NCI-H460 (cell line): ENCODE measurements around the gene ABCA4. TPM values are rescaled to one million over a fixed set of nuclear protein-coding genes. Genes with fewer than 3 reads are reported as not detected.
"Not testable (repeated sequence)": the region's sequence is repeated elsewhere in the genome, so short reads cannot be mapped to it uniquely, and the experiment has no call there.

Source experiments
- DNase-seq: peaks from one replicate; pipeline ENCODE4 v3.0.0-alpha.2; 2016; ENCODE audit warnings: low read depth; ENCODE audit errors: extremely low read depth
- total RNA-seq: library from RNA; depleted of rRNA; stranded (reverse); fragments of >200 nt; shearing (Covaris generic); gene quantifications from 2 replicates; pipeline ENCODE4 v1.2.3, GENCODE V29; 2014; rRNA removed

The ABCA4 gene
- total RNA-seq, 1 experiment from 2014 or later, result not detected

GRCh38 chr1:93960641-93961147 lies 160.3 kb downstream of the ABCA4 start:
- DNase-seq, result no peak

DNA sequence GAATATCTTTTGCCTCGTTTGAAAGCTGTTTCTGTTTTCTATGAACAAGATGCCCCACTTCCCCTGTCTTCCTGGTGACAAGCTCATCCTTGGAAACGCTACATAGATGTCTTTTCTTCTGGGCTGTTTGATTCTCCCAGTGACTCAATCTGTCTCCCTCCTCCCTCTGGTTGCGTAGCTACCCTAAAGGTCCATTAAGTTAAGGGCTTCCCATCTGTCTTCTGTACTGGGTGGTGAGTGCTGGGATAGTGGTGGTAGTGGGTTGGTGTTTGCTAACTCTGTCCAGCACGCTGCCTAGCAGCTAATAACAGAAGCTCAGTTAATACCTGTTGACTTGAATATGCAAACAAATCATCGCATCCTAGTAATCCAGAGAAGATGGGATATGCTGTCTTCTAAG lies 161.5 kb downstream of the ABCA4 start:
- DNase-seq, result no peak

DNA sequence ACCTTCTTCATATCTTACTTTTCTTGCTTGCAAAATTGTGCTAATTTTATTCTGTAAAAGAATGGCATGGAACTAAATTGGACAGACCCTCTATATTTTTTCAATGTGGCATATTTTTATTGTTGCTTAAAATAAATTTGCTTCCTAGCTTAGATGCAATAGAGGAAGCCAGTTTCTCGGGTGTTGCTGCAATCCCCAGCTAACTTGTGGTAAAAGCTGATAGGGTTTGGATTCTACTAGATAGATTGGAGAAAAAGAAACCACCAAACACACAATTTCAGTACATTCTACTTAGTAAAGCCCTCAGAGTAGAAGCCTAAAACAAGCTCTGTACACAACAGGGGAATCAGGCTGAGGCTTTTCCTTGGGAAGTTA lies 162.2 kb downstream of the ABCA4 start:
- no peak for DNase-seq

DNA sequence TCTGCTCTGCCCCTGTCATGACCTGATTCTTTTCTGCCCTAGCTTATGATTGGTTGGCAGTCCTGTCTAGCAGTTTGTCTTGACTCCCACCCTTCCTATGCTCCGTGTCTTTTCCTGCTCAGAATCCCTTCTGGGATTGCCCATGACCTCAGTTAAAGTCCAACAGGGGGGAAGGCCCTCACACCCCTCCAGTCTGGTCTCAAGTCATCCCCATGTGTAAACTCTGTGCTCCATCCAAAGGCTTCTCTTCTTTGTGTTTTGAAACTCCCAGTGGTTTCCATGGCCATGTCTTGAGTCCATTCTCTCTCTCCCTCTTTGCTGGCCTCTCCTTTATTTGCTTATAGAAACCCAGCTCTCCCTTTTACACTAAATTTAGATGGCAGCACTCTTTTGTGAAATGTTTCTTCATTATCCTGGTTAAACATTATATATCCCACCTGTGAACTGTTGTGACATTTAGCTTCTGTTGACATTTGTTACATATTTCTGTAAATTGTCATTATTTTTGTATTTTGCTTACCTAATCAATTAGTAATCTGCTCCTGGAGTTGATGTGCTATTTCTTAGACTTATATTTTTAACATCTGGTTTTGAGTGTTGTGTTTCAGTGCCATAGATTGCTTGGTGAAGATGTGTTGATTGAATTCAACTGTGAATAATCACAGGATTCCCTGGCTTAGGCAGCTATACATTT lies 162.8 kb downstream of the ABCA4 start:
- no peak for DNase-seq

- DNase-seq, result no peak
Observed at GRCh38 chr1:93955765-93956164, 165.2 kb downstream of the ABCA4 start.

GRCh38 chr1:93947002-93947686 lies 173.8 kb downstream of the ABCA4 start:
- not testable (repeated sequence) for DNase-seq

Other genes starting within 250 kb of the ABCA4 start
- gene DNTTIP2, start 241.9 kb downstream of the ABCA4 start, total RNA-seq, result 57.7 and 61.2 TPM in 2 replicates
- gene GCLM, start 211.7 kb downstream of the ABCA4 start, total RNA-seq, result 89.8 and 95.4 TPM in 2 replicates
- 19.8 and 27.3 TPM in 2 replicates for gene ARHGAP29, start 116.4 kb upstream of the ABCA4 start, total RNA-seq